ENCODE measurements around the gene SPACA7.

- TF ChIP-seq EZH2phosphoT487 (IDR thresholded peaks at IDR 0.05; ENCODE audit: borderline replicate concordance) (no peak), CTCF (conservative IDR thresholded peaks at IDR 0.05; ENCODE audit: low read length) (no peak)
These were observed 47.2 kb upstream of the SPACA7 start for GRCh38 chr13:112328936-112329335.
